OCI-M2 (cell line): ENCODE measurements around the gene DNAH8.
"Not testable (repeated sequence)": the region's sequence is repeated elsewhere in the genome, so short reads cannot be mapped to it uniquely, and the experiment has no call there.

Source experiments
- DNase-seq: peaks from one replicate; lab custom pipeline; 2025; ENCODE audit not compliant: unreplicated experiment; lab: John Stamatoyannopoulos, UW

The DNAH8 gene

GRCh38 chr6:38882157-38882556, 167.0 kb downstream of the DNAH8 start:
- no peak for DNase-seq

GRCh38 chr6:38897507-38897906, 182.4 kb downstream of the DNAH8 start:
- DNase-seq = no peak

GRCh38 chr6:38901802-38902522, 186.9 kb downstream of the DNAH8 start:
- no peak for DNase-seq

- DNase-seq = no peak
These were observed 191.5 kb downstream of the DNAH8 start for GRCh38 chr6:38906582-38906981.

- DNase-seq = no peak
These were observed 192.2 kb downstream of the DNAH8 start for GRCh38 chr6:38907264-38907663.

- DNase-seq = no peak
These were observed 194.1 kb downstream of the DNAH8 start for GRCh38 chr6:38909015-38909730.

- no peak for DNase-seq
These were observed 195.1 kb downstream of the DNAH8 start for GRCh38 chr6:38910207-38910606.

GRCh38 chr6:38912378-38912777, 197.3 kb downstream of the DNAH8 start:
- DNase-seq = no peak

GRCh38 chr6:38915205-38915925, 200.3 kb downstream of the DNAH8 start:
- DNase-seq = no peak

- DNase-seq = not testable (repeated sequence)
These were observed 206.4 kb downstream of the DNAH8 start for GRCh38 chr6:38921540-38921939.

GRCh38 chr6:38924791-38925509, 209.8 kb downstream of the DNAH8 start:
- no peak for DNase-seq

- DNase-seq = no peak
These were observed 214.4 kb downstream of the DNAH8 start for GRCh38 chr6:38929560-38929959.

GRCh38 chr6:38933426-38933825, 218.3 kb downstream of the DNAH8 start:
- DNase-seq = peak; percentile 43

GRCh38 chr6:38935051-38935450, 219.9 kb downstream of the DNAH8 start:
- no peak for DNase-seq

- DNase-seq = no peak
These were observed 222.9 kb downstream of the DNAH8 start for GRCh38 chr6:38937839-38938613.

- no peak for DNase-seq
These were observed 223.6 kb downstream of the DNAH8 start for GRCh38 chr6:38938741-38939140.

GRCh38 chr6:38942442-38942841, 227.3 kb downstream of the DNAH8 start:
- no peak for DNase-seq

- no peak for DNase-seq
These were observed 227.9 kb downstream of the DNAH8 start for GRCh38 chr6:38942965-38943364.

GRCh38 chr6:38943964-38944363, 228.9 kb downstream of the DNAH8 start:
- DNase-seq = no peak

- DNase-seq = no peak
These were observed 229.7 kb downstream of the DNAH8 start for GRCh38 chr6:38944655-38945279.
